HUES64 (cell line): Measurements from ENCODE around the gene CCR5AS.

Experiments
- H3K27ac ChIP-seq: 2 replicates; pipeline ENCODE4 v1.7.0; 2013; ENCODE audit warnings: low read depth, low read length, inconsistent platforms
- H3K27me3 ChIP-seq: 2 replicates; pipeline ENCODE4 v1.6.1; 2013; ENCODE audit warnings: mild to moderate bottlenecking, low read length; ENCODE audit not compliant: insufficient read depth
- H3K36me3 ChIP-seq: 2 replicates; pipeline ENCODE4 v1.6.1; 2013; ENCODE audit warnings: mild to moderate bottlenecking, low read length; ENCODE audit not compliant: insufficient read depth
- H3K4me1 ChIP-seq: 2 replicates; pipeline ENCODE4 v1.6.1; 2013; ENCODE audit warnings: mild to moderate bottlenecking, low read length, moderate library complexity; ENCODE audit not compliant: insufficient read depth
- H3K4me3 ChIP-seq: 2 replicates; pipeline ENCODE4 v1.5.1; 2013; ENCODE audit warnings: mild to moderate bottlenecking, low read length, moderate library complexity
- H3K9ac ChIP-seq: 2 replicates; pipeline ENCODE4 v1.6.1; 2013; ENCODE audit warnings: mild to moderate bottlenecking, low read depth, low read length
- H3K9me3 ChIP-seq: 2 replicates; pipeline ENCODE4 v1.6.1; 2013; ENCODE audit warnings: low read depth, low read length; ENCODE audit not compliant: insufficient read depth
- WGBS: fragments of 150-250, 120-280 bp; methylation state at CpG from one replicate; pipeline ENCODE4 v1.1.7; 2013; ENCODE audit warnings: missing lambda C conversion rate; 5-methylcytosine and 5-hydroxymethylcytosine counted together

Gene CCR5AS

GRCh38 chr3:46401579-46401978, 5.3 kb downstream of the CCR5AS start:
- Histone ChIP-seq H3K36me3 (no peaks in the 10 kb centered on the region), H3K4me1 (no peaks in the 10 kb centered on the region), H3K9ac (no peak overlapping the region), H3K27me3 (no peaks in the 10 kb centered on the region), H3K9me3 (no peaks in the 10 kb centered on the region), H3K27ac (no peak overlapping the region), H3K4me3 (no peak overlapping the region)
- WGBS: 96% methylated on average over 2 of the region's 2 CpGs

GRCh38 chr3:46400846-46401245, 6.0 kb downstream of the CCR5AS start:
- no peaks in the 10 kb centered on the region for H3K36me3 ChIP-seq
- H3K27ac ChIP-seq: no peak overlapping the region
- no peaks in the 10 kb centered on the region for H3K4me1 ChIP-seq
- WGBS: 91% methylated on average over 5 of the region's 5 CpGs
- H3K9ac ChIP-seq: no peak overlapping the region
- H3K27me3 ChIP-seq: no peaks in the 10 kb centered on the region
- H3K4me3 ChIP-seq: no peak overlapping the region
- H3K9me3 ChIP-seq: no peaks in the 10 kb centered on the region

- no peak overlapping the region for H3K27ac ChIP-seq
- H3K9ac ChIP-seq: no peak overlapping the region
- WGBS: 88% methylated on average over 8 of the region's 8 CpGs
- no peaks in the 10 kb centered on the region for H3K9me3 ChIP-seq
- H3K4me1 ChIP-seq: no peaks in the 10 kb centered on the region
- H3K4me3 ChIP-seq: no peak overlapping the region
- H3K27me3 ChIP-seq: no peaks in the 10 kb centered on the region
- no peaks in the 10 kb centered on the region for H3K36me3 ChIP-seq
These were observed 6.7 kb downstream of the CCR5AS start for GRCh38 chr3:46400000-46400734.

- H3K4me1 ChIP-seq: no peaks in the 10 kb centered on the region
- no peaks in the 10 kb centered on the region for H3K9me3 ChIP-seq
- H3K9ac ChIP-seq: no peak overlapping the region
- no peaks in the 10 kb centered on the region for H3K36me3 ChIP-seq
- H3K27me3 ChIP-seq: no peaks in the 10 kb centered on the region
- WGBS: 83% methylated on average over 2 of the region's 2 CpGs
- H3K27ac ChIP-seq: no peak overlapping the region
- H3K4me3 ChIP-seq: no peak overlapping the region
These were observed 7.3 kb downstream of the CCR5AS start for GRCh38 chr3:46399557-46399956.

- 96% methylated on average over 2 of the region's 2 CpGs for WGBS
- Histone ChIP-seq H3K27me3 (no peaks in the 10 kb centered on the region), H3K4me1 (no peaks in the 10 kb centered on the region), H3K27ac (no peak overlapping the region), H3K4me3 (no peak overlapping the region), H3K9ac (no peak overlapping the region), H3K9me3 (no peaks in the 10 kb centered on the region), H3K36me3 (no peaks in the 10 kb centered on the region)
These were observed 7.8 kb downstream of the CCR5AS start for GRCh38 chr3:46399098-46399497.

GRCh38 chr3:46398186-46398955, 8.5 kb downstream of the CCR5AS start:
- Histone ChIP-seq H3K36me3 (no peaks in the 10 kb centered on the region), H3K4me3 (no peak overlapping the region), H3K27ac (no peak overlapping the region), H3K4me1 (no peaks in the 10 kb centered on the region), H3K9me3 (no peaks in the 10 kb centered on the region), H3K27me3 (no peaks in the 10 kb centered on the region), H3K9ac (no peak overlapping the region)
- WGBS: 96% methylated on average over 6 of the region's 6 CpGs

GRCh38 chr3:46397111-46397510, 9.8 kb downstream of the CCR5AS start:
- Histone ChIP-seq H3K9ac (no peak overlapping the region), H3K9me3 (no peaks in the 10 kb centered on the region), H3K27ac (no peak overlapping the region), H3K36me3 (no peaks in the 10 kb centered on the region), H3K27me3 (no peaks in the 10 kb centered on the region), H3K4me1 (no peaks in the 10 kb centered on the region), H3K4me3 (no peak overlapping the region)
- WGBS: 96% methylated on average over 7 of the region's 7 CpGs

GRCh38 chr3:46395766-46396530, 10.9 kb downstream of the CCR5AS start:
- H3K27ac ChIP-seq: no peak overlapping the region

GRCh38 chr3:46395210-46395661, 11.6 kb downstream of the CCR5AS start:
- H3K9me3 ChIP-seq: no peaks in the 10 kb centered on the region
- H3K36me3 ChIP-seq: no peaks in the 10 kb centered on the region
- H3K9ac ChIP-seq: no peak overlapping the region
- no peak overlapping the region for H3K27ac ChIP-seq
- no peaks in the 10 kb centered on the region for H3K4me1 ChIP-seq
- H3K4me3 ChIP-seq: no peak overlapping the region
- H3K27me3 ChIP-seq: no peaks in the 10 kb centered on the region
- WGBS: 88% methylated on average over 6 of the region's 6 CpGs

More at GRCh38 chr3:46395766-46396530, 10.9 kb downstream of the CCR5AS start:
- Histone ChIP-seq H3K9me3 (no peaks in the 10 kb centered on the region), H3K4me3 (no peak overlapping the region), H3K27me3 (no peaks in the 10 kb centered on the region), H3K4me1 (no peaks in the 10 kb centered on the region), H3K36me3 (no peaks in the 10 kb centered on the region), H3K9ac (no peak overlapping the region)
- 91% methylated on average over 6 of the region's 6 CpGs for WGBS

- no peaks in the 10 kb centered on the region for H3K9me3 ChIP-seq
- no peak overlapping the region for H3K27ac ChIP-seq
- no peak overlapping the region for H3K4me3 ChIP-seq
- 74% methylated on average over 8 of the region's 8 CpGs for WGBS
- no peak overlapping the region for H3K9ac ChIP-seq
- no peaks in the 10 kb centered on the region for H3K4me1 ChIP-seq
- H3K27me3 ChIP-seq: no peaks in the 10 kb centered on the region
- H3K36me3 ChIP-seq: no peaks in the 10 kb centered on the region
These were observed 13.1 kb downstream of the CCR5AS start for GRCh38 chr3:46393554-46394434.
